Amniotic epithelial cell (primary cell): Measurements from ENCODE around the gene EPHA10.

Experiments
- DNase-seq: peaks from one replicate; pipeline ENCODE4 v3.0.0-alpha.2; 2010; ENCODE audit warnings: low read depth

The EPHA10 gene

GRCh38 chr1:37764888-37765441 lies at the start of gene EPHA10:
TSS of gene EPHA10 (minus strand) at chr1:37765120. CDS start at chr1:37765066, 54 bp downstream.
- no peak for DNase-seq

- DNase-seq: no peak
These were observed 49.3 kb upstream of the EPHA10 start for GRCh38 chr1:37814252-37814651.

- DNase-seq: no peak
These were observed 48.7 kb upstream of the EPHA10 start for GRCh38 chr1:37813529-37814145.

GRCh38 chr1:37811027-37811655 lies 46.2 kb upstream of the EPHA10 start:
- peak; percentile 77 for DNase-seq

GRCh38 chr1:37809942-37810341 lies 45.0 kb upstream of the EPHA10 start:
- DNase-seq: no peak

- DNase-seq: peak; percentile 71
These were observed 43.7 kb upstream of the EPHA10 start for GRCh38 chr1:37808369-37809319.

GRCh38 chr1:37807555-37808368 lies 42.8 kb upstream of the EPHA10 start, which contains the start of the genes C1orf122 and YRDC:
TSS of gene C1orf122 (plus strand) at chr1:37807790. CDS start at chr1:37808405, 615 bp downstream.
TSS of gene YRDC (minus strand) at chr1:37808208. CDS start at chr1:37808180, 28 bp downstream.
- peak; percentile 90 for DNase-seq

GRCh38 chr1:37807220-37807554 lies 42.3 kb upstream of the EPHA10 start:
- no peak for DNase-seq

- no peak for DNase-seq
These were observed 37.5 kb upstream of the EPHA10 start for GRCh38 chr1:37802439-37802838.

GRCh38 chr1:37797750-37798345 lies 32.9 kb upstream of the EPHA10 start:
- DNase-seq: peak; percentile 93

- peak; percentile 47 for DNase-seq
These were observed 30.6 kb upstream of the EPHA10 start for GRCh38 chr1:37795340-37796125.

- no peak for DNase-seq
These were observed 29.7 kb upstream of the EPHA10 start for GRCh38 chr1:37794372-37795339.

- peak; percentile 50 for DNase-seq
These were observed 29.0 kb upstream of the EPHA10 start, which contains the start of gene MANEAL for GRCh38 chr1:37793773-37794371. TSS of gene MANEAL (plus strand) at chr1:37793847. CDS start at chr1:37794183, 336 bp downstream.

- no peak for DNase-seq
These were observed 28.2 kb upstream of the EPHA10 start for GRCh38 chr1:37792943-37793686.

- DNase-seq: no peak
These were observed 17.6 kb upstream of the EPHA10 start for GRCh38 chr1:37782491-37782890.

- DNase-seq: no peak
These were observed 13.7 kb upstream of the EPHA10 start for GRCh38 chr1:37778654-37779053.

- no peak for DNase-seq
These were observed 12.1 kb upstream of the EPHA10 start for GRCh38 chr1:37776946-37777516.
